HepG2 (cell line): ENCODE measurements around the gene KAT7. TPM values are rescaled to one million over a fixed set of nuclear protein-coding genes. Genes with fewer than 3 reads are reported as not detected.
"Not testable (repeated sequence)": the region's sequence is repeated elsewhere in the genome, so short reads cannot be mapped to it uniquely, and the experiment has no call there.

Source experiments
- ATAC-seq: fragments of 200-7000 bp; cut with Tn5 transposase; 3 replicates; pipeline ENCODE4 v1.9.1; 2020; ENCODE audit warnings: mild to moderate bottlenecking, moderate library complexity
- BruUV-seq: library from RNA; stranded (reverse); fragments of 400-500 nt; replicated peaks from 2 replicates; lab custom pipeline; 2021; lab: Mats Ljungman, UMichigan
- CTCF ChIA-PET: fragments of 300-600 bp; formaldehyde crosslinking; extraction: SDS; loops from one replicate; lab custom pipeline; 2021; ENCODE audit warnings: low total read pairs, inconsistent platforms, low intra/inter-chr PET ratio; lab: Yijun Ruan, JAX
- POLR2A ChIA-PET: fragments of 350-600 bp; sonication (Branson Sonifier 250); formaldehyde crosslinking; loops from one replicate; lab custom pipeline; 2020; ENCODE audit warnings: antibody characterized with exemption, inconsistent platforms; lab: Yijun Ruan, JAX
- DNase-seq: peaks from one replicate; pipeline ENCODE4 v3.0.0-alpha.2; 2015; ENCODE audit warnings: low spot score
- FAIRE-seq: peaks from 3 replicates; lab custom pipeline; 2011; peaks lifted over from hg19 to GRCh38; lab: Jason Lieb, UNC
- H2AFZ ChIP-seq: one replicate; pipeline ENCODE4 v1.6.1; 2011; ENCODE audit warnings: low read length, inconsistent platforms
- H3K27ac ChIP-seq: fragments of 300-600 bp; 3 replicates; pipeline ENCODE4 v1.8.0; 2011; ENCODE audit warnings: mixed run types, mild to moderate bottlenecking, mixed read lengths, low read length, inconsistent platforms; ENCODE audit not compliant: insufficient read depth; ENCODE audit errors: extremely low read length
- H3K27me3 ChIP-seq, 2 experiments: fragments of 200-600 bp in 1 of 2; 2 replicates in 1 of 2; 3 replicates in 1 of 2; pipeline versions ENCODE4 v1.6.0 to v1.8.0; 2011; ENCODE audit warnings: low read length in 2 of 2, mild to moderate bottlenecking in 2 of 2, moderate library complexity in 2 of 2, inconsistent platforms in 1 of 2; ENCODE audit not compliant: insufficient read depth in 2 of 2, control insufficient read depth in 1 of 2
- H3K36me3 ChIP-seq, 2 experiments: fragments of 200-600 bp in 1 of 2; replicated peaks in 1 of 2; 2 replicates in 1 of 2; 3 replicates in 1 of 2; pipeline versions ENCODE4 v1.5.1 to v1.8.0; 2011; ENCODE audit warnings: low read length in 2 of 2, inconsistent platforms in 1 of 2; ENCODE audit not compliant: insufficient read depth in 2 of 2, control insufficient read depth in 1 of 2
- H3K4me1 ChIP-seq: 2 replicates; pipeline ENCODE4 v1.5.1; 2012; ENCODE audit warnings: low read length, inconsistent platforms; ENCODE audit not compliant: insufficient read depth
- H3K4me2 ChIP-seq: 2 replicates; pipeline ENCODE4 v1.6.0; 2011; ENCODE audit warnings: low read depth, low read length, inconsistent platforms
- H3K4me3 ChIP-seq, 3 experiments: fragments of 200-600 bp in 1 of 3; sonication (generic), shearing (Covaris generic) in 1 of 3; replicated peaks in 1 of 3; 2 replicates each; pipeline ENCODE4 v1.5.1; 2011 to 2016; ENCODE audit warnings: low read length in 3 of 3, inconsistent platforms in 2 of 3, low read depth in 2 of 3, mild to moderate bottlenecking in 2 of 3, control low read depth in 1 of 3, mixed read lengths in 1 of 3; ENCODE audit not compliant: insufficient read depth in 1 of 3
- H3K79me2 ChIP-seq: one replicate; pipeline ENCODE4 v1.6.1; 2011; ENCODE audit warnings: low read length, inconsistent platforms; ENCODE audit not compliant: insufficient read depth
- H3K9ac ChIP-seq: 2 replicates; pipeline ENCODE4 v1.6.0; 2011; ENCODE audit warnings: mild to moderate bottlenecking, low read depth, low read length, inconsistent platforms; ENCODE audit not compliant: insufficient read depth
- H3K9me3 ChIP-seq: 2 replicates; pipeline ENCODE4 v1.5.1; 2012; ENCODE audit warnings: mild to moderate bottlenecking, low read length
- H4K20me1 ChIP-seq: 2 replicates; pipeline ENCODE4 v1.6.0; 2011; ENCODE audit warnings: inconsistent platforms, mild to moderate bottlenecking, low read length, moderate library complexity; ENCODE audit not compliant: insufficient read depth
- POLR2AphosphoS2 ChIP-seq: IDR thresholded peaks from 2 replicates; pipeline ENCODE4 v1.6.1; 2011; ENCODE audit warnings: low read depth, low read length, improper control_type of control experiment
- RAD21 ChIP-seq: fragments of 450-650 bp; formaldehyde crosslinking; IDR thresholded peaks from 2 replicates; pipeline ENCODE4 v1.5.0; 2020; ENCODE audit warnings: mild to moderate bottlenecking
- ZNF333 ChIP-seq: sonication (generic); formaldehyde crosslinking; IDR thresholded peaks from 2 replicates; pipeline ENCODE4 v1.4.0; 2020; ENCODE audit warnings: mild to moderate bottlenecking, missing genetic modification reagents, borderline replicate concordance
- ZNF567 ChIP-seq: sonication (generic); formaldehyde crosslinking; IDR thresholded peaks from 2 replicates; pipeline ENCODE4 v1.8.1; 2023; ENCODE audit warnings: mild to moderate bottlenecking, missing genetic modification reagents, borderline replicate concordance
- WGBS: methylation state at CpG from one replicate; pipeline ENCODE4 v1.1.6; 2017; ENCODE audit warnings: low lambda C conversion rate; 5-methylcytosine and 5-hydroxymethylcytosine counted together
- in situ Hi-C: cut with HindIII; loops from 2 replicates; pipeline ENCODE4 v1.10.0; 2017; ENCODE audit warnings: low pct_unique_long_range_greater_than_20kb; ENCODE audit not compliant: extremely low pct_ligation_motif_present
- intact Hi-C: fragments of 100-400 bp; cut with micrococcal nuclease; formaldehyde crosslinking; loops from one replicate; pipeline ENCODE4 v1.10.0; 2022; ENCODE audit not compliant: unreplicated experiment
- polyA plus RNA-seq, 8 experiments: library from polyadenylated mRNA; depleted of rRNA in 3 of 8; stranded (reverse) in 7 of 8; unstranded in 1 of 8; fragments of >200 nt; fragmentation: Illumina TruSeq in 4 of 8; extraction: Trizol in 4 of 8; gene quantifications; 2 replicates each; pipeline versions ENCODE4 v1.2.1 to v1.2.3, GENCODE V29; 2011 to 2016; ENCODE audit warnings: low read depth in 4 of 8, missing spikeins in 1 of 8, mixed read lengths in 1 of 8; ENCODE audit not compliant: insufficient read depth in 1 of 8
- total RNA-seq, 5 experiments: library from RNA; depleted of rRNA; stranded (reverse); fragments of >200 nt; fragmentation: Illumina TruSeq; extraction: Trizol; gene quantifications; 2 replicates each; pipeline ENCODE4 v1.2.3, GENCODE V29; 2016; ENCODE audit warnings: low read depth in 1 of 5
- TF ChIP-seq, protein P1 (sequence below): sonication (generic); formaldehyde crosslinking; IDR thresholded peaks from 2 replicates; pipeline ENCODE4 v1.8.1; 2022; ENCODE audit warnings: mild to moderate bottlenecking, missing genetic modification reagents

KAT7 gene
- total and polyA plus RNA-seq, 2 of the 13 experiments (the other 11 are each of a cell fraction or from before 2014, with no cell fraction given): 21.2 to 39.2 TPM

DNA sequence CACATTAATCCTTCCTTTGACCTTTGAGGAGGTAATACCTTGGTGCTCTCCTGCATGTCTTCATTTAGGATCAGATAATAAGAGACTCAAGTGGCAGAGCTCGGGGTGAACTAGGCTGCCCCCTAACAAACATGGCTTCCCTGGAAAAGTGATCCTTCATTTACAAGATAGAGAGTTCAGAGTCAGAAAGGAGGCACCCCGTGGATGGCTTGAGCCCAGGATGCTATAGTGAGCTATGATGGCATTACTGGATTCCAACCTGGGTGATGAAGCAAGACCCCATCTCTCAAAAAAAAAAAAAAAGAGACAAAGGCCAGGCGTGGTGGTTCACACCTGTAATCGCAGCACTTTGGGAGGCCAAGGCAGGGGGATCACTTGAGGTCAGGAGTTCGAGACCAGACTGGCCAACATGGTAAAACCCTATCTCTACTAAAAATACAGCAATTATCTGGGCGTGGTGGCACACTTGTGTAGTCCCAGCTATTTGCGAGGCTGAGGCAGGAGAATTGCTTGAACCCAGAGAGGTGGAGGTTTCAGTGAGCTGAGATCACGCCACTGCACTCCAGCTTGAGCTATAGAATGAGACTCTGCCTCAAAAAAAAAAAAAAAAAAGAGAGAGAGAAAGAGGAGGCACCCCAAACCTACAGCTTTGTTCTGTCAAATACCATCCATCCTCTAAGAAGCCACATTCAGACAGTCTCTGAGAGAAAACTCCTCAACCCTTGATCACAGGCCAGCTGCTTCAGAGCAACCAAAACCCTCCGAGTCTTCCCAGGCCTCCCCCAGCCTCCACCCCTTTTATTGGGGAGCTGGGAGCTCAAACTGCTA, 31.9 kb upstream of the KAT7 start:
- no peak for ATAC-seq
- ChIA-PET POLR2A (interaction anchor here (1.4 kb wide), 1 partner anchor 8 kb away, joined by 7 read pairs; the partner anchor contains the start of gene FAM117A), CTCF (no interaction called here)
- Histone ChIP-seq H3K27ac (no peak overlapping the region), H3K27me3 (no peaks in the 10 kb centered on the region), H3K9me3 (no peaks in the 10 kb centered on the region), H4K20me1 (no peaks in the 10 kb centered on the region), H3K4me3 (no peak overlapping the region), H3K4me2 (no peak overlapping the region), H3K79me2 (peaks cover 4% of the 10 kb centered on the region), H2AFZ (no peak overlapping the region), H3K9ac (no peak overlapping the region), H3K36me3 (peaks cover 3 to 5% of the 10 kb centered on the region in 2 experiments; a peak in 2 of 5 replicates), H3K4me1 (peaks cover 1% of the 10 kb centered on the region)
- FAIRE-seq: no peak
- in situ Hi-C loops (no loop called here), intact Hi-C loops (no loop called here)
- TF ChIP-seq ZNF333 (CRISPR knock-in tag): no peak
- BruUV-seq: no TSS peak
- 94% methylated on average over 9 of the region's 9 CpGs for WGBS
- no peak for DNase-seq

- no TSS peak for BruUV-seq
- Histone ChIP-seq H3K4me2 (no peak overlapping the region), H3K9me3 (no peaks in the 10 kb centered on the region), H3K79me2 (peaks cover 8% of the 10 kb centered on the region), H3K27ac (no peak overlapping the region), H3K4me3 (no peak overlapping the region), H3K9ac (no peak overlapping the region), H3K27me3 (no peaks in the 10 kb centered on the region), H3K36me3 (peaks cover 3 to 5% of the 10 kb centered on the region in 2 experiments; a peak in 2 of 5 replicates), H2AFZ (no peak overlapping the region), H4K20me1 (no peaks in the 10 kb centered on the region), H3K4me1 (peaks cover 8% of the 10 kb centered on the region)
- TF ChIP-seq, protein P1, sequence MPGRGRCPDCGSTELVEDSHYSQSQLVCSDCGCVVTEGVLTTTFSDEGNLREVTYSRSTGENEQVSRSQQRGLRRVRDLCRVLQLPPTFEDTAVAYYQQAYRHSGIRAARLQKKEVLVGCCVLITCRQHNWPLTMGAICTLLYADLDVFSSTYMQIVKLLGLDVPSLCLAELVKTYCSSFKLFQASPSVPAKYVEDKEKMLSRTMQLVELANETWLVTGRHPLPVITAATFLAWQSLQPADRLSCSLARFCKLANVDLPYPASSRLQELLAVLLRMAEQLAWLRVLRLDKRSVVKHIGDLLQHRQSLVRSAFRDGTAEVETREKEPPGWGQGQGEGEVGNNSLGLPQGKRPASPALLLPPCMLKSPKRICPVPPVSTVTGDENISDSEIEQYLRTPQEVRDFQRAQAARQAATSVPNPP (CRISPR knock-in tag): no peak
- TF ChIP-seq RAD21 (CRISPR knock-in tag): no peak
- no peak for TF ChIP-seq POLR2AphosphoS2
- no peak for TF ChIP-seq ZNF567 (CRISPR knock-in tag)
- DNase-seq (no peak), ATAC-seq (no peak), FAIRE-seq (no peak)
- in situ Hi-C loops (no loop called here), intact Hi-C loops (no loop called here)
- 88% methylated on average over 6 of the region's 6 CpGs for WGBS
- CTCF ChIA-PET: no interaction called here
- POLR2A ChIA-PET: interaction anchor here (1.4 kb wide), 1 partner anchor 10 kb away, joined by 4 read pairs; no protein-coding TSS in a partner anchor
These were observed 31.2 kb upstream of the KAT7 start for GRCh38 chr17:49757151-49757777.

DNA sequence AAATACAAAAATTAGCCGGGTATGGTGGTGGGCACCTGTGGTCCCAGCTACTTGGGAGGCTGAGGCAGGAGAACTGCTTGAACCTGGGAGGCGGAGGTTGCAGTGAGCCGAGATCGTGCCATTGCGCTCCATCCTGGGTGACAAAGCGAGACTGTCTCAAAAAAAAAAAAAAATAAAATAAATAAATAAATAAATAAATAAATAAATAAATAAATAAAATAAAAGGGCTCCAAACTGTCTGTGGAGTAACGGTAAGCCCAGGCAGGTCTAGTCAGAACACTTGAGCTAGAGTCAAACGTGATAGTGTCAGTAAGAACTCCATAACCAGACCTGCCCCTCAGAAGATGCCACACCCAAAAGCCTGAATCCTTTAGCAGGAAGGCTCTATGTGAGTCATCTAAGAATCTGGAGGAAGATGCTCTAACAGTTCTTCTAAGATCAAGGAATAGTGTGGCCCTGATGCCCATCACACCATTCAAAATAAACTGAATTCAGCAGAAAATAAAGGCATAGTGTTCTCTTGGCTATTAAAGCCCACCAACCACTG, 29.9 kb upstream of the KAT7 start:
- POLR2A ChIA-PET: interaction anchor here (1.4 kb wide), 1 partner anchor 11 kb away, joined by 4 read pairs; no protein-coding TSS in a partner anchor

More for the DNA sequence above, 29.9 kb upstream of the KAT7 start:
- H3K27ac ChIP-seq, H3K4me2 ChIP-seq, CTCF ChIA-PET, in situ Hi-C loops, intact Hi-C loops, H3K9ac ChIP-seq, H3K36me3 ChIP-seq, H3K9me3 ChIP-seq, H2AFZ ChIP-seq, FAIRE-seq, BruUV-seq, DNase-seq, H3K4me3 ChIP-seq, ATAC-seq, H3K27me3 ChIP-seq, H4K20me1 ChIP-seq: not testable (repeated sequence)
- Histone ChIP-seq H3K79me2 (peaks cover 18% of the 10 kb centered on the region), H3K4me1 (peaks cover 18% of the 10 kb centered on the region)
- WGBS: 94% methylated on average over 8 of the region's 8 CpGs
